H1 (cell line): ENCODE results near the gene ZNF346. TPM values are rescaled to one million over a fixed set of nuclear protein-coding genes. Genes with fewer than 3 reads are reported as not detected.

Source experiments
- CTCF ChIA-PET: fragments of 300-600 bp; sonication (Branson Sonifier 250); formaldehyde crosslinking; loops from one replicate; lab custom pipeline; 2021; ENCODE audit not compliant: partially characterized antibody; lab: Charles Lee
- POLR2A ChIA-PET: fragments of 300-600 bp; sonication (Branson Sonifier 250); formaldehyde crosslinking; loops from one replicate; lab custom pipeline; 2021; ENCODE audit warnings: inconsistent platforms; ENCODE audit not compliant: partially characterized antibody; lab: Charles Lee
- DNase-seq, 2 experiments: peaks; one replicate each; pipeline versions ENCODE4 v3.0.0 to v3.0.0-alpha.2; 2010 to 2022; ENCODE audit warnings: low spot score in 2 of 2, low read depth in 1 of 2, mixed read lengths in 1 of 2
- FAIRE-seq: peaks from 2 replicates; lab custom pipeline; 2011; peaks lifted over from hg19 to GRCh38; lab: Jason Lieb, UNC
- H2AFZ ChIP-seq: 2 replicates; pipeline ENCODE4 v1.8.1; 2012; ENCODE audit warnings: low read length, inconsistent platforms
- H2AK5ac ChIP-seq: 2 replicates; pipeline ENCODE4 v1.6.1; 2013; ENCODE audit warnings: low read depth, low read length
- H2BK120ac ChIP-seq: replicated peaks from 2 replicates; pipeline ENCODE3; 2013; ENCODE audit warnings: low read depth, low read length, inconsistent platforms
- H2BK12ac ChIP-seq: 2 replicates; pipeline ENCODE4 v1.6.1; 2013; ENCODE audit warnings: low read depth, low read length
- H2BK15ac ChIP-seq: 2 replicates; pipeline ENCODE4 v1.6.1; 2013; ENCODE audit warnings: low read length
- H2BK20ac ChIP-seq: 2 replicates; pipeline ENCODE4 v1.6.1; 2013; ENCODE audit warnings: low read length
- H2BK5ac ChIP-seq: 2 replicates; pipeline ENCODE4 v1.6.1; 2013; ENCODE audit warnings: low read depth, low read length
- H3K14ac ChIP-seq: 2 replicates; pipeline ENCODE4 v1.6.1; 2013; ENCODE audit warnings: inconsistent platforms; ENCODE audit not compliant: insufficient read length
- H3K18ac ChIP-seq: 2 replicates; pipeline ENCODE4 v1.6.1; 2013; ENCODE audit warnings: low read length; ENCODE audit errors: extremely low read depth
- H3K23ac ChIP-seq: 2 replicates; pipeline ENCODE4 v1.6.1; 2013; ENCODE audit warnings: inconsistent platforms; ENCODE audit not compliant: insufficient read length
- H3K23me2 ChIP-seq: 2 replicates; pipeline ENCODE4 v1.6.1; 2013; ENCODE audit warnings: low read depth, low read length
- H3K27ac ChIP-seq: 2 replicates; pipeline ENCODE4 v1.6.1; 2011; ENCODE audit warnings: low read depth, low read length, inconsistent platforms
- H3K27me3 ChIP-seq, 4 experiments: replicated peaks in 1 of 4; 1 replicate in 1 of 4; 2 replicates in 3 of 4; pipeline versions ENCODE4 v1.6.1 to v1.8.1; 2011 to 2013; ENCODE audit warnings: low read length in 3 of 4, mild to moderate bottlenecking in 3 of 4, inconsistent platforms in 2 of 4, mixed read lengths in 2 of 4, moderate library complexity in 1 of 4; ENCODE audit not compliant: control insufficient read depth in 3 of 4, insufficient read depth in 3 of 4; ENCODE audit errors: extremely low read depth in 1 of 4
- H3K36me3 ChIP-seq, 4 experiments: 2 replicates each; pipeline versions ENCODE4 v1.6.1 to v1.8.1; 2011 to 2013; ENCODE audit warnings: mild to moderate bottlenecking in 4 of 4, low read length in 3 of 4, moderate library complexity in 2 of 4, control low read depth in 1 of 4, inconsistent platforms in 1 of 4; ENCODE audit not compliant: insufficient read depth in 4 of 4, control insufficient read depth in 2 of 4
- H3K4ac ChIP-seq: replicated peaks from 2 replicates; pipeline ENCODE3; 2013; ENCODE audit warnings: low read length, low read depth, mixed read lengths, inconsistent platforms; ENCODE audit not compliant: insufficient read length
- H3K4me1 ChIP-seq, 4 experiments: replicated peaks in 1 of 4; 1 replicate in 1 of 4; 2 replicates in 3 of 4; pipeline versions ENCODE4 v1.6.1 to v1.8.1; 2011 to 2013; ENCODE audit warnings: low read length in 3 of 4, inconsistent platforms in 2 of 4, mixed read lengths in 1 of 4; ENCODE audit not compliant: insufficient read depth in 4 of 4, control insufficient read depth in 3 of 4
- H3K4me2 ChIP-seq, 2 experiments: 2 replicates each; pipeline versions ENCODE4 v1.6.1 to v1.8.1; 2011 to 2013; ENCODE audit warnings: low read depth in 2 of 2, low read length in 2 of 2, control low read depth in 1 of 2, inconsistent platforms in 1 of 2, mild to moderate bottlenecking in 1 of 2; ENCODE audit not compliant: insufficient read depth in 1 of 2
- H3K4me3 ChIP-seq, 4 experiments: fragments of 200-600, 300-600 bp in 1 of 4; sonication (generic), shearing (Covaris generic), sonication (Bioruptor Twin) in 1 of 4; 2 replicates each; pipeline versions ENCODE4 v1.5.1 to v1.8.1; 2011 to 2016; ENCODE audit warnings: low read length in 4 of 4, low read depth in 3 of 4, control low read depth in 2 of 4, inconsistent platforms in 2 of 4, mild to moderate bottlenecking in 2 of 4, mixed read lengths in 1 of 4, moderate library complexity in 1 of 4; ENCODE audit not compliant: insufficient read depth in 2 of 4; ENCODE audit errors: extremely low read depth in 1 of 4
- H3K56ac ChIP-seq: replicated peaks from 2 replicates; pipeline ENCODE3; 2013; ENCODE audit warnings: low read depth, mild to moderate bottlenecking, mixed read lengths, low read length, inconsistent platforms; ENCODE audit not compliant: insufficient read length
- H3K79me1 ChIP-seq: 2 replicates; pipeline ENCODE4 v1.6.1; 2013; ENCODE audit warnings: low read depth, low read length, control low read depth
- H3K79me2 ChIP-seq, 2 experiments: 2 replicates each; pipeline versions ENCODE4 v1.6.1 to v1.8.1; 2012 to 2013; ENCODE audit warnings: low read length in 2 of 2, mild to moderate bottlenecking in 2 of 2, inconsistent platforms in 1 of 2; ENCODE audit not compliant: insufficient read depth in 2 of 2, control insufficient read depth in 1 of 2
- H3K9ac ChIP-seq, 4 experiments: replicated peaks in 1 of 4; 1 replicate in 1 of 4; 2 replicates in 3 of 4; pipeline versions ENCODE4 v1.6.1 to v1.8.1; 2011 to 2013; ENCODE audit warnings: low read depth in 3 of 4, low read length in 3 of 4, control low read depth in 2 of 4, mild to moderate bottlenecking in 2 of 4, moderate library complexity in 2 of 4, inconsistent platforms in 1 of 4; ENCODE audit errors: extremely low read depth in 1 of 4
- H3K9me3 ChIP-seq, 2 experiments: 2 replicates each; pipeline versions ENCODE4 v1.6.1 to v1.8.1; 2012 to 2013; ENCODE audit warnings: mild to moderate bottlenecking in 2 of 2, moderate library complexity in 2 of 2, control low read depth in 1 of 2, inconsistent platforms in 1 of 2, low read depth in 1 of 2, low read length in 1 of 2, mixed read lengths in 1 of 2; ENCODE audit not compliant: insufficient read depth in 2 of 2
- H4K20me1 ChIP-seq, 2 experiments: replicated peaks in 1 of 2; 2 replicates each; pipeline versions ENCODE3 to v1.8.1; 2011 to 2013; ENCODE audit warnings: inconsistent platforms in 2 of 2, low read length in 2 of 2, mild to moderate bottlenecking in 1 of 2; ENCODE audit not compliant: insufficient read depth in 2 of 2, control insufficient read depth in 1 of 2
- H4K5ac ChIP-seq: 2 replicates; pipeline ENCODE4 v1.6.1; 2013; ENCODE audit warnings: low read length, low read depth, mixed read lengths, inconsistent platforms; ENCODE audit not compliant: insufficient read length
- H4K8ac ChIP-seq: 2 replicates; pipeline ENCODE4 v1.8.0; 2013; ENCODE audit warnings: mild to moderate bottlenecking, moderate library complexity, low read length, inconsistent platforms; ENCODE audit not compliant: insufficient read depth; ENCODE audit errors: extremely low read depth
- H4K91ac ChIP-seq: replicated peaks from 2 replicates; pipeline ENCODE3; 2013; ENCODE audit warnings: low read length, mixed read lengths, inconsistent platforms; ENCODE audit not compliant: insufficient read length
- ASH2L ChIP-seq: fragments of 200-600, 300-600 bp; sonication (generic); IDR thresholded peaks from one replicate; pipeline ENCODE4 v1.7.1; 2017; ENCODE audit warnings: low read length
- BACH1 ChIP-seq: IDR thresholded peaks from 2 replicates; pipeline ENCODE4 v1.6.1; 2012; ENCODE audit warnings: low read length, improper control_type of control experiment
- BRCA1 ChIP-seq: IDR thresholded peaks from 2 replicates; pipeline ENCODE4 v1.6.1; 2012; ENCODE audit warnings: low read depth, low read length, improper control_type of control experiment
- CEBPB ChIP-seq: IDR thresholded peaks from 2 replicates; pipeline ENCODE4 v1.6.1; 2012; ENCODE audit warnings: low read depth, low read length
- EZH2 ChIP-seq: fragments of 200-600 bp; sonication (generic); IDR thresholded peaks from 2 replicates; pipeline ENCODE4 v1.7.1; 2012; ENCODE audit warnings: low read depth, mild to moderate bottlenecking, moderate library complexity, low read length, inconsistent platforms; ENCODE audit not compliant: severe bottlenecking
- JUND ChIP-seq: IDR thresholded peaks from 2 replicates; pipeline ENCODE4 v1.6.1; 2011; ENCODE audit warnings: mild to moderate bottlenecking, improper control_type of control experiment, low read length
- POLR2A ChIP-seq, 2 experiments: IDR thresholded peaks; 1 replicate in 1 of 2; 2 replicates in 1 of 2; pipeline ENCODE4 v1.6.1; 2011; ENCODE audit warnings: low read depth in 2 of 2, low read length in 2 of 2, mild to moderate bottlenecking in 2 of 2; ENCODE audit errors: control extremely low read depth in 1 of 2
- POLR2AphosphoS5 ChIP-seq: IDR thresholded peaks from 2 replicates; pipeline ENCODE4 v1.6.1; 2011; ENCODE audit warnings: low read depth, low read length
- RNF2 ChIP-seq: fragments of 200-900, 300-1000 bp; sonication (generic); IDR thresholded peaks from 2 replicates; pipeline ENCODE4 v1.7.1; 2016; ENCODE audit warnings: borderline replicate concordance, low read depth, mild to moderate bottlenecking, antibody characterized with exemption, low read length; ENCODE audit not compliant: poor library complexity, severe bottlenecking; ENCODE audit errors: missing control alignments
- SIX5 ChIP-seq: IDR thresholded peaks from 2 replicates; pipeline ENCODE4 v1.6.1; 2011; ENCODE audit warnings: mild to moderate bottlenecking, low read depth, low read length
- TAF7 ChIP-seq: optimal IDR thresholded peaks from 2 replicates; pipeline ENCODE3; 2011; ENCODE audit warnings: low read depth, mild to moderate bottlenecking, inconsistent platforms, low read length, moderate library complexity, borderline replicate concordance
- WGBS, 2 experiments: shearing (Covaris generic) in 1 of 2; methylation state at CpG; one replicate each; pipeline versions ENCODE4 v1.1.6 to v1.1.7; 2013 to 2015; ENCODE audit warnings: low lambda C conversion rate in 2 of 2, mixed read lengths in 2 of 2, inconsistent platforms in 1 of 2, low coverage in 1 of 2, missing lambda C conversion rate in 1 of 2; ENCODE audit not compliant: insufficient replicate concordance in 2 of 2, insufficient coverage in 1 of 2, insufficient read length in 1 of 2; ENCODE audit errors: extremely low coverage in 1 of 2, missing lambda C conversion rate in 1 of 2; 5-methylcytosine and 5-hydroxymethylcytosine counted together
- polyA plus RNA-seq, 7 experiments: library from polyadenylated mRNA; depleted of rRNA in 3 of 7; stranded (reverse) in 5 of 7; unstranded in 2 of 7; fragments of >200 nt in 5 of 7; fragments of 200-250 nt in 2 of 7; gene quantifications; 1 replicate in 5 of 7; 2 replicates in 1 of 7; 4 replicates in 1 of 7; pipeline versions ENCODE4 v1.2.1 to v1.2.3, GENCODE V29; 2011 to 2013; ENCODE audit warnings: missing spikeins in 2 of 7, mixed read lengths in 2 of 7
- total RNA-seq: library from RNA; stranded (reverse); fragmentation: NEBNext Ultra II Directional; extraction: Animal tissue kit (Norgen Biotek cat#: 25700); gene quantifications from 2 replicates; pipeline ENCODE4 v1.2.1, GENCODE V29; 2021

The ZNF346 gene
- total and polyA plus RNA-seq, 2 of the 8 experiments (the other 6 are each of a cell fraction or from before 2014, with no cell fraction given) = 19.9 to 20.8 TPM

GRCh38 chr5:177004961-177005360 is 17.5 kb upstream of the ZNF346 start:
- H2AK5ac ChIP-seq = no peak overlapping the region
- 0 out of 2 replicates have a peak, but pooled peaks cover 2% of the 10 kb centered on the region for H3K23me2 ChIP-seq
- DNase-seq (no peak), FAIRE-seq (no peak)
- TF ChIP-seq JUND (no peak), BRCA1 (no peak), TAF7 (no peak), RNF2 (no peak), BACH1 (no peak), POLR2AphosphoS5 (no peak), CEBPB (no peak), POLR2A (IDR thresholded peaks at IDR 0.05; ENCODE audit: control extremely low read depth in 1 of 2, low read depth in 2 of 2, low read length in 2 of 2) (no peak), ASH2L (no peak), SIX5 (no peak), EZH2 (no peak)
- H3K9me3 ChIP-seq = no peaks in the 10 kb centered on the region
- H3K23ac ChIP-seq = no peak overlapping the region
- H2BK120ac ChIP-seq = no peak overlapping the region
- no peak overlapping the region for H3K14ac ChIP-seq
- H3K27ac ChIP-seq = no peak overlapping the region
- POLR2A ChIA-PET = interaction anchor here (0.9 to 4.2 kb wide), 14 partner anchors 8 to 229 kb away, joined by 3 to 26 read pairs (median 4); partner anchors contain the start of genes FGFR4 and ZNF346
- no peaks in the 10 kb centered on the region for H3K36me3 ChIP-seq
- peaks cover 8% of the 10 kb centered on the region for H3K79me1 ChIP-seq
- no peak overlapping the region for H3K56ac ChIP-seq
- no peak overlapping the region for H2BK15ac ChIP-seq
- CTCF ChIA-PET = interaction anchor here (0.6 to 2.0 kb wide), 8 partner anchors 8 to 195 kb away, joined by 3 to 5 read pairs (median 3); partner anchors contain the start of genes FGFR4 and ZNF346
- H4K5ac ChIP-seq = no peak overlapping the region
- no peak overlapping the region for H3K9ac ChIP-seq
- no peak overlapping the region for H3K18ac ChIP-seq
- WGBS, 2 experiments = 89% methylated on average over 10 of the region's 10 CpGs; no CpG with 5 or more reads in 1 of the 2 experiments
- H2BK20ac ChIP-seq = no peak overlapping the region
- H3K4me2 ChIP-seq = peak overlapping the region; percentile 65 to 80
- no peak overlapping the region for H4K8ac ChIP-seq
- peaks cover 22 to 58% of the 10 kb centered on the region in 2 experiments for H3K79me2 ChIP-seq
- peaks cover 0 to 3% (median 3%) of the 10 kb centered on the region in 4 experiments; a peak in 4 of 7 replicates for H3K4me1 ChIP-seq
- no peak overlapping the region for H2BK5ac ChIP-seq
- no peak overlapping the region for H2AFZ ChIP-seq
- no peaks in the 10 kb centered on the region for H3K27me3 ChIP-seq
- no peak overlapping the region for H3K4ac ChIP-seq
- H4K91ac ChIP-seq = no peak overlapping the region
- no peak overlapping the region for H2BK12ac ChIP-seq
- peak overlapping the region; percentile 72 to 85 (median 80); a peak in 6 of 8 replicates for H3K4me3 ChIP-seq
- H4K20me1 ChIP-seq = peaks cover 0 to 3% of the 10 kb centered on the region in 2 experiments
